HCT116 (cell line): ENCODE data around the gene XRCC2. TPM values are rescaled to one million over a fixed set of nuclear protein-coding genes. Genes with fewer than 3 reads are reported as not detected.

Experiments
- ATAC-seq: fragments of 200-7000 bp; cut with Tn5 transposase; 2 replicates; pipeline ENCODE4 v1.9.1; 2020; ENCODE audit warnings: mild to moderate bottlenecking, moderate library complexity
- BruUV-seq: library from RNA; stranded (reverse); fragments of 400-500 nt; replicated peaks from 2 replicates; lab custom pipeline; 2021; lab: Mats Ljungman, UMichigan
- CTCF ChIA-PET: fragments of 300-600 bp; sonication (Branson Sonifier 250); formaldehyde crosslinking; loops from one replicate; lab custom pipeline; 2021; ENCODE audit warnings: antibody characterized with exemption; lab: Charles Lee
- POLR2A ChIA-PET: fragments of 300-600, 350-600 bp; sonication (Branson Sonifier 250); formaldehyde crosslinking; loops from one replicate; lab custom pipeline; 2021; ENCODE audit warnings: antibody characterized with exemption; lab: Charles Lee
- RAD21 ChIA-PET, 2 experiments: fragments of 300-600 bp; sonication (Branson Sonifier 250); formaldehyde crosslinking; loops; one replicate each; lab custom pipeline; 2023; ENCODE audit warnings: low total read pairs in 2 of 2; ENCODE audit not compliant: uncharacterized antibody in 2 of 2, unreplicated experiment in 2 of 2, low non-redundant PET in 1 of 2; lab: Charles Lee
- DNase-seq: peaks from one replicate; pipeline ENCODE4 v3.0.0-alpha.2; 2010; ENCODE audit warnings: low read depth, low spot score
- H2AFZ ChIP-seq: fragments of 200-600 bp; shearing (Covaris generic), sonication (generic); 2 replicates; pipeline ENCODE4 v1.6.1; 2017; ENCODE audit warnings: low read depth, mixed run types, mixed read lengths, antibody characterized with exemption, low read length; ENCODE audit not compliant: poor library complexity, severe bottlenecking
- H3K27ac ChIP-seq: 2 replicates; pipeline ENCODE4 v1.5.1; 2012; ENCODE audit warnings: low read depth, low read length
- H3K27me3 ChIP-seq: fragments of 200-600 bp; sonication (generic); 2 replicates; pipeline ENCODE4 v1.6.1; 2016; ENCODE audit warnings: mixed run types, low read length, mixed read lengths; ENCODE audit not compliant: insufficient read depth
- H3K36me3 ChIP-seq, 2 experiments: fragments of 200-500 bp in 1 of 2; fragments of 200-600 bp in 1 of 2; sonication (Bioruptor generic) in 1 of 2; sonication (generic) in 1 of 2; 2 replicates each; pipeline versions ENCODE4 v1.5.1 to v1.6.1; 2014 to 2016; ENCODE audit warnings: low read length in 2 of 2, inconsistent platforms in 1 of 2, mixed read lengths in 1 of 2, mixed run types in 1 of 2; ENCODE audit not compliant: insufficient read depth in 2 of 2, control insufficient read depth in 1 of 2
- H3K4me1 ChIP-seq, 2 experiments: fragments of 200-600 bp in 1 of 2; sonication (generic) in 1 of 2; 2 replicates each; pipeline versions ENCODE4 v1.5.1 to v1.6.1; 2012 to 2017; ENCODE audit warnings: low read length in 2 of 2, inconsistent platforms in 1 of 2, mild to moderate bottlenecking in 1 of 2, mixed read lengths in 1 of 2, mixed run types in 1 of 2, moderate library complexity in 1 of 2; ENCODE audit not compliant: insufficient read depth in 2 of 2, control insufficient read depth in 1 of 2
- H3K4me2 ChIP-seq: fragments of 200-600 bp; sonication (generic); 2 replicates; pipeline ENCODE4 v1.6.1; 2017; ENCODE audit warnings: mixed run types, low read length, mixed read lengths
- H3K4me3 ChIP-seq, 2 experiments: fragments of 200-600 bp in 1 of 2; sonication (generic) in 1 of 2; replicated peaks in 1 of 2; 2 replicates each; pipeline ENCODE4 v1.5.1; 2011 to 2016; ENCODE audit warnings: low read length in 2 of 2, control low read depth in 1 of 2, low read depth in 1 of 2, mild to moderate bottlenecking in 1 of 2, mixed read lengths in 1 of 2, mixed run types in 1 of 2
- H3K79me2 ChIP-seq: fragments of 200-600 bp; sonication (generic); 2 replicates; pipeline ENCODE4 v1.6.1; 2017; ENCODE audit warnings: mild to moderate bottlenecking, mixed run types, low read length, moderate library complexity, mixed read lengths; ENCODE audit not compliant: insufficient read depth
- H3K9ac ChIP-seq: fragments of 200-600 bp; sonication (generic); 2 replicates; pipeline ENCODE4 v1.6.1; 2016; ENCODE audit warnings: low read length, mixed read lengths
- H3K9me2 ChIP-seq: fragments of 200-600 bp; sonication (generic), shearing (Covaris generic); 2 replicates; pipeline ENCODE4 v1.6.1; 2017; ENCODE audit warnings: mixed run types, mild to moderate bottlenecking, moderate library complexity; ENCODE audit not compliant: insufficient read depth
- H3K9me3 ChIP-seq, 2 experiments: fragments of 200-500 bp in 1 of 2; fragments of 200-600 bp in 1 of 2; sonication (Bioruptor generic) in 1 of 2; sonication (generic) in 1 of 2; 2 replicates each; pipeline ENCODE4 v1.6.1; 2014 to 2017; ENCODE audit warnings: low read length in 2 of 2, mixed read lengths in 2 of 2, inconsistent platforms in 1 of 2, low read depth in 1 of 2, mild to moderate bottlenecking in 1 of 2, mixed run types in 1 of 2, moderate library complexity in 1 of 2; ENCODE audit not compliant: control insufficient read depth in 1 of 2, insufficient read depth in 1 of 2
- H4K20me1 ChIP-seq: fragments of 200-600 bp; sonication (generic), shearing (Covaris generic); 2 replicates; pipeline ENCODE4 v1.6.1; 2017; ENCODE audit warnings: mixed run types, mild to moderate bottlenecking, moderate library complexity; ENCODE audit not compliant: insufficient read depth
- CBX3 ChIP-seq: IDR thresholded peaks from 2 replicates; pipeline ENCODE4 v1.6.1; 2012; ENCODE audit warnings: low read depth
- CEBPB ChIP-seq: IDR thresholded peaks from 2 replicates; pipeline ENCODE4 v1.6.1; 2012; ENCODE audit warnings: low read depth
- EGR1 ChIP-seq: IDR thresholded peaks from 2 replicates; pipeline ENCODE4 v1.6.1; 2012; ENCODE audit warnings: low read depth
- ELF1 ChIP-seq: IDR thresholded peaks from 2 replicates; pipeline ENCODE4 v1.6.1; 2012; ENCODE audit warnings: low read depth, borderline replicate concordance
- EZH2 ChIP-seq: fragments of 200-600 bp; sonication (generic); IDR thresholded peaks from 2 replicates; pipeline ENCODE4 v1.6.1; 2017; ENCODE audit warnings: antibody characterized with exemption, mixed run types
- EZH2phosphoT487 ChIP-seq: fragments of 200-600 bp; IDR thresholded peaks from 2 replicates; pipeline ENCODE4 v1.6.1; 2018; ENCODE audit warnings: antibody characterized with exemption, borderline replicate concordance
- FOSL1 ChIP-seq: IDR thresholded peaks from 2 replicates; pipeline ENCODE4 v1.6.1; 2012; ENCODE audit warnings: low read depth
- POLR2AphosphoS5 ChIP-seq: IDR thresholded peaks from 2 replicates; pipeline ENCODE4 v1.6.1; 2011; ENCODE audit warnings: mild to moderate bottlenecking, low read depth, low read length, moderate library complexity
- RAD21 ChIP-seq: IDR thresholded peaks from 2 replicates; pipeline ENCODE4 v1.6.1; 2012; ENCODE audit warnings: low read depth, mild to moderate bottlenecking
- SP1 ChIP-seq: IDR thresholded peaks from 2 replicates; pipeline ENCODE4 v1.6.1; 2012; ENCODE audit warnings: low read depth
- TCF7L2 ChIP-seq: IDR thresholded peaks from 2 replicates; pipeline ENCODE4 v1.7.0; 2011; ENCODE audit warnings: borderline replicate concordance, inconsistent platforms; ENCODE audit not compliant: insufficient read depth, insufficient read length; ENCODE audit errors: extremely low read depth
- YY1 ChIP-seq: IDR thresholded peaks from 2 replicates; pipeline ENCODE4 v1.6.1; 2011; ENCODE audit warnings: low read length, low read depth, moderate library complexity, mild to moderate bottlenecking; ENCODE audit not compliant: insufficient replicate concordance; ENCODE audit errors: extremely low read depth
- intact Hi-C: fragments of 100-400 bp; cut with micrococcal nuclease; formaldehyde crosslinking; loops from 2 replicates; pipeline ENCODE4 v1.10.0; 2022
- total RNA-seq: library from RNA; stranded (reverse); gene quantifications from one replicate; pipeline ENCODE4 v1.2.1, GENCODE V29; 2021; ENCODE audit not compliant: unreplicated experiment
- TF ChIP-seq, protein P1 (sequence below), 3 experiments: fragments of 200-600 bp in 1 of 3; sonication (generic) in 1 of 3; IDR thresholded peaks in 2 of 3; conservative IDR thresholded peaks in 1 of 3; 2 replicates each; pipeline ENCODE4 v1.5.1; 2012 to 2017; ENCODE audit warnings: low read depth in 2 of 3, low read length in 2 of 3, antibody characterized with exemption in 1 of 3, borderline replicate concordance in 1 of 3, control low read depth in 1 of 3, mild to moderate bottlenecking in 1 of 3, mixed read lengths in 1 of 3, mixed run types in 1 of 3, moderate library complexity in 1 of 3; ENCODE audit not compliant: insufficient read depth in 1 of 3

The XRCC2 gene
- total RNA-seq, 1 experiment from 2014 or later: 14.8 TPM

DNA sequence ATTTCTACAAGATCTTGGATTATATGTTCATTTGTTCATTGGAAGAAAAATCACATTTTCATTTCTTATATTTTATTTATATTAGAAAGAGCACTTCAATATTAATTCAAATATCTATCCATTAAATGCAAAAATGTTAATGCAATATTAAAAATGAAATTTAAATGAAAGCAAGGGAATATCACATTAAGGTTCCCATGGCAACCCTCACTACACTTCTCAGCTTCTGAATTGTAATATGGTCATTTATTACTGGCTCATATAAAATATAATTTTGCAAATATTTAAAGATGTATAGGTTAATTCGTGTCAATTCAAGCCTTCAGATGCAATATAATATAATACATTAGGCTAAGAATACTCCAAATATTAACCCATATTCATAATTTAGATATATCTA is 38.8 kb downstream of the XRCC2 start (continued):
- TF ChIP-seq SP1: no peak

GRCh38 chr7:152636441-152636840 is 39.5 kb downstream of the XRCC2 start:
- Histone ChIP-seq H3K4me2 (no peak overlapping the region), H3K9me2 (no peaks in the 10 kb centered on the region), H3K79me2 (no peaks in the 10 kb centered on the region), H3K9me3 (no peaks in the 10 kb centered on the region), H2AFZ (no peak overlapping the region), H3K4me1 (no peaks in the 10 kb centered on the region), H3K9ac (no peak overlapping the region), H3K36me3 (no peaks in the 10 kb centered on the region), H3K27ac (no peak overlapping the region), H3K4me3 (no peak overlapping the region), H3K27me3 (no peaks in the 10 kb centered on the region), H4K20me1 (no peaks in the 10 kb centered on the region)
- DNase-seq: no peak
- CTCF ChIA-PET: no interaction called here
- POLR2A ChIA-PET: no interaction called here
- TF ChIP-seq ELF1: no peak
- intact Hi-C loops: no loop called here
- ATAC-seq: no peak
- no TSS peak for BruUV-seq
- RAD21 ChIA-PET: no interaction called here

- no peak overlapping the region for H2AFZ ChIP-seq
- no TSS peak for BruUV-seq
- intact Hi-C loops: no loop called here
Measured at GRCh38 chr7:152633504-152633903, 42.4 kb downstream of the XRCC2 start.

More at GRCh38 chr7:152633504-152633903, 42.4 kb downstream of the XRCC2 start:
- Histone ChIP-seq H3K9me3 (no peaks in the 10 kb centered on the region), H3K4me2 (no peak overlapping the region)
- RAD21 ChIA-PET: no interaction called here
- CTCF ChIA-PET: no interaction called here
- ATAC-seq (no peak), DNase-seq (no peak)
- TF ChIP-seq SP1 (no peak), TCF7L2 (no peak), RAD21 (no peak), FOSL1 (no peak), EGR1 (no peak), EZH2phosphoT487 (no peak), CEBPB (no peak), EZH2 (no peak), POLR2AphosphoS5 (no peak), YY1 (no peak), ELF1 (no peak), CBX3 (no peak)
- TF ChIP-seq, protein P1, sequence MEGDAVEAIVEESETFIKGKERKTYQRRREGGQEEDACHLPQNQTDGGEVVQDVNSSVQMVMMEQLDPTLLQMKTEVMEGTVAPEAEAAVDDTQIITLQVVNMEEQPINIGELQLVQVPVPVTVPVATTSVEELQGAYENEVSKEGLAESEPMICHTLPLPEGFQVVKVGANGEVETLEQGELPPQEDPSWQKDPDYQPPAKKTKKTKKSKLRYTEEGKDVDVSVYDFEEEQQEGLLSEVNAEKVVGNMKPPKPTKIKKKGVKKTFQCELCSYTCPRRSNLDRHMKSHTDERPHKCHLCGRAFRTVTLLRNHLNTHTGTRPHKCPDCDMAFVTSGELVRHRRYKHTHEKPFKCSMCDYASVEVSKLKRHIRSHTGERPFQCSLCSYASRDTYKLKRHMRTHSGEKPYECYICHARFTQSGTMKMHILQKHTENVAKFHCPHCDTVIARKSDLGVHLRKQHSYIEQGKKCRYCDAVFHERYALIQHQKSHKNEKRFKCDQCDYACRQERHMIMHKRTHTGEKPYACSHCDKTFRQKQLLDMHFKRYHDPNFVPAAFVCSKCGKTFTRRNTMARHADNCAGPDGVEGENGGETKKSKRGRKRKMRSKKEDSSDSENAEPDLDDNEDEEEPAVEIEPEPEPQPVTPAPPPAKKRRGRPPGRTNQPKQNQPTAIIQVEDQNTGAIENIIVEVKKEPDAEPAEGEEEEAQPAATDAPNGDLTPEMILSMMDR (IDR thresholded peaks at IDR 0.05 in 2 of 3, conservative IDR thresholded peaks at IDR 0.05 in 1 of 3; ENCODE audit: borderline replicate concordance in 1 of 3, insufficient read depth in 1 of 3, low read depth in 2 of 3, low read length in 2 of 3): no peak
- TF ChIP-seq, all 23 proteins: peak for 0
- Histone ChIP-seq H4K20me1 (no peaks in the 10 kb centered on the region), H3K27ac (no peak overlapping the region), H3K9ac (no peak overlapping the region), H3K4me3 (no peak overlapping the region), H3K27me3 (no peaks in the 10 kb centered on the region), H3K4me1 (no peaks in the 10 kb centered on the region), H3K36me3 (no peaks in the 10 kb centered on the region), H3K79me2 (no peaks in the 10 kb centered on the region), H3K9me2 (no peaks in the 10 kb centered on the region)
- POLR2A ChIA-PET: no interaction called here
